Activated CD8-positive, alpha-beta memory T cell treated with anti-CD3 and anti-CD28 coated beads, Interleukin-2, amount 10 ng/mL, durations not matched to agents 7 days and 5 days (primary cell): ENCODE results near the gene SLC15A2. TPM values are rescaled to one million over a fixed set of nuclear protein-coding genes. Genes with fewer than 3 reads are reported as not detected.
"Not testable (repeated sequence)": the region's sequence is repeated elsewhere in the genome, so short reads cannot be mapped to it uniquely, and the experiment has no call there.

Experiments used
- ATAC-seq: fragments of 150-1000 bp; cut with Tn5 transposase; one replicate; pipeline ENCODE4 v1.10.0; 2021; ENCODE audit warnings: moderate library complexity
- CTCF ChIA-PET: fragments of 350-600 bp; sonication (Branson Sonifier 250); formaldehyde crosslinking; loops from one replicate; lab custom pipeline; 2021; ENCODE audit warnings: antibody characterized with exemption; lab: Charles Lee
- DNase-seq: peaks from one replicate; pipeline ENCODE4 v3.0.0-alpha.2; 2020
- H3K27ac Mint-ChIP-seq: one replicate; pipeline ENCODE4 v1.8.0; 2021; ENCODE audit warnings: mild to moderate bottlenecking, mixed read lengths
- H3K27me3 Mint-ChIP-seq: one replicate; pipeline ENCODE4 v1.8.0; 2021; ENCODE audit warnings: mixed read lengths
- H3K36me3 Mint-ChIP-seq: one replicate; pipeline ENCODE4 v1.8.0; 2021; ENCODE audit warnings: mild to moderate bottlenecking, mixed read lengths
- H3K4me1 Mint-ChIP-seq: one replicate; pipeline ENCODE4 v1.8.0; 2021; ENCODE audit warnings: mixed read lengths
- H3K4me3 Mint-ChIP-seq: one replicate; pipeline ENCODE4 v1.8.0; 2021; ENCODE audit warnings: mild to moderate bottlenecking, moderate library complexity, mixed read lengths
- H3K9me3 Mint-ChIP-seq: one replicate; pipeline ENCODE4 v1.8.0; 2022; ENCODE audit warnings: low read depth, mixed read lengths
- total RNA-seq, 2 experiments: library from RNA; stranded (reverse); gene quantifications; one replicate each; pipeline ENCODE4 v1.2.3, GENCODE V29; 2021

SLC15A2 gene
- total RNA-seq, 2 experiments from 2014 or later, result 2.4 to 4.8 TPM

DNA sequence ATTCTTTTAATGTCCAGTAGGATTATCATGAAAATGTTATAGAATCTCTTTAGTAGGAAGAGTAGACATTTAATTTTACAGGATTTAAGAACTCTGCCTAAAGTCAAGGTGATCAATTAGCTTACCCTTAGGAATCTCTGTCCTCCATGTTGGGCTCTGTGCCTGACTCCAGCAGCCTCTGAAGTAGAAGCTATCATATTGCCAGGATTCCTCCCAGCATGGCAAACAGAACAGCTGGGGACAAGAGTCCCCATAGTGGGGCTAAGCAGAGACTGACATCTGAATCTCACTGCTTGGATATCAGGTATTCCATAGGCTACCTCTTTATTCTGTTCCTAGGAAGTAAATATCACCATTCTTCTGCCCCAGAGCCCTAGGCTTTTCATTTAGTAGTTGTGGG is 1.5 kb downstream of the SLC15A2 start:
- Mint-ChIP-seq H3K4me1 (no peaks in the 10 kb centered on the region), H3K36me3 (peaks cover 24% of the 10 kb centered on the region), H3K27ac (no peak overlapping the region), H3K9me3 (no peaks in the 10 kb centered on the region), H3K27me3 (no peaks in the 10 kb centered on the region), H3K4me3 (no peak overlapping the region)
- no peak for ATAC-seq
- CTCF ChIA-PET, result interaction anchor here (0.9 kb wide), 1 partner anchor 13 kb away, joined by 3 read pairs; no protein-coding TSS in a partner anchor
- DNase-seq, result no peak

DNA sequence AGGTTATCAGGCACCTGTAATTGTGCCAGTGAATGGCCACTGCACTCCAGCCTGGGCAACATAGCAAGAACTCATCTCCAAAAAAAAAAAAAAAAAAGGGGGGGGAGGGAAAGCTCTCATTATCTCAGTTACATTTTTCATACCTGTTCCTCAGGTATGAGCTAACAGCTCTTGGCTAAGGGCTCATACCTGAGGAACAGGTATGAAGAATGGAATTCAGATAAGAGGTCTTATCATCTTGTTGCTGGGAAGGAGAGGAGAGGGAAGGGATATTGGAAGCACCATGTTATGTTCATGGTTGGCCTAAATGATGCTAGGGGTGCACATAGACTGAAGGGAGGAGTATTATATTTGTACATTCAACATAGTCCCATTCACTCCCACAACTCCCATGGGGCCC is 2.6 kb downstream of the SLC15A2 start:
- no peak overlapping the region for H3K4me3 Mint-ChIP-seq
- H3K27me3 Mint-ChIP-seq, result no peaks in the 10 kb centered on the region
- peaks cover 27% of the 10 kb centered on the region for H3K36me3 Mint-ChIP-seq
- H3K9me3 Mint-ChIP-seq, result no peaks in the 10 kb centered on the region
- no peak for ATAC-seq
- H3K4me1 Mint-ChIP-seq, result no peaks in the 10 kb centered on the region
- H3K27ac Mint-ChIP-seq, result no peak overlapping the region
- CTCF ChIA-PET, result no interaction called here
- no peak for DNase-seq

- no peaks in the 10 kb centered on the region for H3K4me1 Mint-ChIP-seq
- H3K27ac Mint-ChIP-seq, result no peak overlapping the region
- CTCF ChIA-PET, result no interaction called here
Measured at GRCh38 chr3:121897296-121897695, 3.1 kb downstream of the SLC15A2 start.

DNA sequence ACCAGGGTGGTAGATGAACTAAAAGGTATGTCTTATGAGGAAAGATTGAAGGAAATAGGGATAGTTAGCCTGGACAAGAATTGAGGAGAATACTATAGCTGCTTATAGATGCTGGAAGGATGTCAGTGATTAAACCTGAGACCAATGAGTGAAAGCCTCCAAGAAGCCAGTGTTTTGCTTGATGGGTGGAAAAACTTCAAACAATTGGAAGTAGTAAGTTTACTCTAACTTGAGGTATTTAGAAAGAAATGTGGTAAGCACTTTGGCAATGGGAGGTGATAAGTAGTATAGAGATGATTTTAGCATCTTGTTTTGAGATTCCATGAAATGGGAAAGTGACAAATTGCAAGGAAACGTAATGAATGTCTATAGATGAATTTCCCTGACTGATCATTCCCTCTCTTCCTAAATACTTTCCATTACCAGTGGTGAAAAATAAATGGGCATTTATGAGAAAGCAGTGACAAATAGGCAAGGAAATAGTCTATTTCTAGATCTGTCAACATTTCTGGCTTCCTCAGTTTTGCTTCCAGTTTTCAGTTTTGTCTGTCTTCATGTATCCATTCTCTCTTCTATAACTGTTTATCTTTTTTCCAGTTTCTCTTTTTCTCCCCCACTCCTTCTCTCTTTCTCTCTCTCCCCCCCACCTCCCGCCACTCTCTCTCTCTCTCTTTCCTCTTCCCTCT is 19.2 kb downstream of the SLC15A2 start:
- no peak for DNase-seq
- no peak overlapping the region for H3K4me3 Mint-ChIP-seq
- peaks cover 47% of the 10 kb centered on the region for H3K36me3 Mint-ChIP-seq
- H3K9me3 Mint-ChIP-seq, result peaks cover 2% of the 10 kb centered on the region
- ATAC-seq, result no peak
- no peaks in the 10 kb centered on the region for H3K27me3 Mint-ChIP-seq
- H3K27ac Mint-ChIP-seq, result no peak overlapping the region
- CTCF ChIA-PET, result no interaction called here
- H3K4me1 Mint-ChIP-seq, result no peaks in the 10 kb centered on the region

More at GRCh38 chr3:121897296-121897695, 3.1 kb downstream of the SLC15A2 start:
- Mint-ChIP-seq H3K4me3 (no peak overlapping the region), H3K36me3 (peaks cover 29% of the 10 kb centered on the region), H3K27me3 (no peaks in the 10 kb centered on the region), H3K9me3 (no peaks in the 10 kb centered on the region)
- ATAC-seq, result no peak
- DNase-seq, result no peak

- Mint-ChIP-seq H3K27ac (no peak overlapping the region), H3K4me1 (no peaks in the 10 kb centered on the region), H3K4me3 (no peak overlapping the region), H3K9me3 (no peaks in the 10 kb centered on the region), H3K27me3 (no peaks in the 10 kb centered on the region), H3K36me3 (peaks cover 46% of the 10 kb centered on the region)
- CTCF ChIA-PET, result interaction anchor here (1.1 kb wide), 1 partner anchor 32 kb away, joined by 3 read pairs; no protein-coding TSS in a partner anchor
- ATAC-seq, result no peak
- DNase-seq, result no peak
Measured at GRCh38 chr3:121914081-121914998, 20.1 kb downstream of the SLC15A2 start.

- Mint-ChIP-seq H3K27ac (no peak overlapping the region), H3K4me3 (no peak overlapping the region), H3K27me3 (no peaks in the 10 kb centered on the region), H3K36me3 (peaks cover 44% of the 10 kb centered on the region), H3K9me3 (no peaks in the 10 kb centered on the region), H3K4me1 (no peaks in the 10 kb centered on the region)
- DNase-seq, result no peak
- no peak for ATAC-seq
- CTCF ChIA-PET, result interaction anchor here (1.4 kb wide), 1 partner anchor 392 kb away, joined by 3 read pairs; no protein-coding TSS in a partner anchor
Measured at GRCh38 chr3:121916189-121916588, 22.0 kb downstream of the SLC15A2 start.

GRCh38 chr3:121918779-121919483 is 24.7 kb downstream of the SLC15A2 start:
- H3K27me3 Mint-ChIP-seq, result no peaks in the 10 kb centered on the region
- no peak overlapping the region for H3K4me3 Mint-ChIP-seq
- ATAC-seq, result no peak
- no peak overlapping the region for H3K27ac Mint-ChIP-seq
- H3K36me3 Mint-ChIP-seq, result peaks cover 41% of the 10 kb centered on the region
- CTCF ChIA-PET, result no interaction called here
- no peaks in the 10 kb centered on the region for H3K4me1 Mint-ChIP-seq
- H3K9me3 Mint-ChIP-seq, result no peaks in the 10 kb centered on the region
- DNase-seq, result no peak

DNA sequence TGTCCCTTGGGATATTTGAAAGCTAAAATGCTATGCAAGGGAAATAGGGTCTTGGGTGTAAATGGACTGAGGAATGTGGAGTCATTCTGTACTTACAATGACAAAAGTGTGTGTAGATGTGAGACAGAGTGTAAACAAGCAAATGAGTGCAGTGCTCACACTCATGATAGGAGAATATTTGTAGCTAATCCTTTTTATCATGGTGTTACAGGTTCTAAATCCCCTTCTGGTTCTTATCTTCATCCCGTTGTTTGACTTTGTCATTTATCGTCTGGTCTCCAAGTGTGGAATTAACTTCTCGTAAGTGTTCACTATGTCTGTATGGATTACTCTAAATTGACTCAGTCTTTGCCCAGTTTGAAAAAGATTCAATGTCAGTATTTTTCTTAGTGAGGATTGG is 30.5 kb downstream of the SLC15A2 start:
- Mint-ChIP-seq H3K4me3 (no peak overlapping the region), H3K27me3 (no peaks in the 10 kb centered on the region), H3K27ac (no peak overlapping the region), H3K4me1 (no peaks in the 10 kb centered on the region), H3K9me3 (no peaks in the 10 kb centered on the region), H3K36me3 (peaks cover 52% of the 10 kb centered on the region)
- DNase-seq (no peak), ATAC-seq (no peak)
- CTCF ChIA-PET, result interaction anchor here (1.0 kb wide), 1 partner anchor 379 kb away, joined by 3 read pairs; no protein-coding TSS in a partner anchor

DNA sequence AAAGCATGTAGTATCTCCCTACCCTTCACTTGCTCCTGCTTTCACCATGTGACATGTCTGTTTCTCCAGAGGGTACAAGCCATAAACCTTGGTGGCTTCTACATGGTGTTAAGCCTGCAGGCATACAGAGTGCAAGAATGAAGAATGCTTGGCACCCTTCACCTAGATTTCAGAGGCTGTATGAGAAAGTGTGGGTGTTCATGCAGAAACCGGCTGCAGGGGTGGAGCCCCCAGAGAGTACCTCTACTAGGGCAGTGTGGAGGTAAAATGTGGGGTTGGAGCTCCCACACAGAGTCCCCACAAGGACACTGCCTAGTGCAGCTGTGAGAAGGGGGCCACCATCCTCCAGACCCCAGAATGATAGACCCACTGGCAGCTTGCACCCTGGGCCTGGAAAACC is 32.2 kb downstream of the SLC15A2 start:
- CTCF ChIA-PET, result no interaction called here
- Mint-ChIP-seq H3K4me1 (no peaks in the 10 kb centered on the region), H3K9me3 (no peaks in the 10 kb centered on the region), H3K27me3 (no peaks in the 10 kb centered on the region), H3K4me3 (no peak overlapping the region), H3K36me3 (peaks cover 55% of the 10 kb centered on the region), H3K27ac (no peak overlapping the region)
- ATAC-seq, result no peak
- no peak for DNase-seq

DNA sequence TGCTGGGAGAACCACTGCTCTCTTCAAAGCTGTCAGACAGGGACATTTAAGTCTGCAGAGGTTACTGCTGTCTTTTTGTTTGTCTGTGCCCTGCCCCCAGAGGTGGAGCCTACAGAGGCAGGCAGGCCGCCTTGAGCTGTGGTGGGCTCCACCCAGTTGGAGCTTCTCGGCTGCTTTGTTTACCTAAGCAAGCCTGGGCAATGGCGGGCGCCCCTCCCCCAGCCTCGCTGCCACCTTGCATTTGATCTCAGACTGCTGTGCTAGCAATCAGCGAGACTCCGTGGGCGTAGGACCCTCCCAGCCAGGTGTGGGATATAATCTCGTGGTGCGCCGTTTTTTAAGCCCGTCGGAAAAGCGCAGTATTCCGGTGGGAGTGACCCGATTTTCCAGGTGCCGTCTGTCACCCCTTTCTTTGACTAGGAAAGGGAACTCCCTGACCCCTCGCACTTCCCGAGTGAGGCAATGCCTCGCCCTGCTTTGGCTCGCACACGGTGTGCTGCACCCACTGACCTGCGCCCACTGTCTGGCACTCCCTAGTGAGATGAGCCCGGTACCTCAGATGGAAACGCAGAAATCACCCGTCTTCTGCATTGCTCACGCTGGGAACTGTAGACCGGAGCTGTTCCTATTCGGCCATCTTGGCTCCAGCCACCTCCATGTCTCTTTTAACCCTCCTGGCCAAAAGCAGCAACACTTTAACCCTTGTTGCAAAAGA is 44.1 kb downstream of the SLC15A2 start:
- ATAC-seq, H3K9me3 Mint-ChIP-seq, DNase-seq, H3K4me1 Mint-ChIP-seq, H3K27ac Mint-ChIP-seq, H3K4me3 Mint-ChIP-seq, CTCF ChIA-PET, H3K27me3 Mint-ChIP-seq: not testable (repeated sequence)
- H3K36me3 Mint-ChIP-seq, result peaks cover 22% of the 10 kb centered on the region

GRCh38 chr3:121941592-121941991 is 47.4 kb downstream of the SLC15A2 start:
- DNase-seq (no peak), ATAC-seq (no peak)
- Mint-ChIP-seq H3K36me3 (peaks cover 18% of the 10 kb centered on the region), H3K4me1 (no peaks in the 10 kb centered on the region), H3K4me3 (no peak overlapping the region), H3K9me3 (no peaks in the 10 kb centered on the region), H3K27ac (no peak overlapping the region), H3K27me3 (no peaks in the 10 kb centered on the region)
- CTCF ChIA-PET, result no interaction called here

DNA sequence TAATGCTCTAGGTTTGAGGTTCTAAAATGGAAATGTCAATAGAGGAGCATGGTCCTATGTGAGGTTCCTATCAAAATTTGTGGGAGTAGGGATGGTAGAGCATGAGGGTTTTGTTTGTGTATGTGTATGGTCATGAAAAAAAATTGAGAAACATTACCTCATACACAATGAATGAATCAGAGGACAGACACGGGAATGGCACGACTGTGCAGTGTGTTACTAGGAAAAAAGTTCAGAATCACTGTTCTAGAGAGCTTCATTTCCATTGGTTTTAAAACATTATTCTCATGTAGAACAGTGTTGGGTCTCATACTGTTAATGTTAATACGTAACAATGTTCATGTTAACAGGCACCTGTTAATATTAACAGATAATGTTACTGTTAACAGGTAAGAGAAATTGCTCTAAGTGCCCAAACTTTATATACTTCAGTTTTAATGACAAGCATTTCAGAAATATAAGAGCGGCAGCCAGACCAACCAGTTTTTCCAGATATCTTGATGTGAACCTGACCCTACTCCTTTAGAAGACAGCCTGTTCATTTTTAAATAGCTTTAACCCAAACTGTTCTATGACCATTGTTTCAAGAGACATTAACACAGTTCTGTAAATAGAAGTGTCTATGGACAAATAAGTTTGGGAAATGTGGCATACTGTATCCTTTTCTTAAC is 48.0 kb downstream of the SLC15A2 start:
- no peaks in the 10 kb centered on the region for H3K9me3 Mint-ChIP-seq
- H3K4me3 Mint-ChIP-seq, result no peak overlapping the region
- H3K27ac Mint-ChIP-seq, result no peak overlapping the region
- no peaks in the 10 kb centered on the region for H3K4me1 Mint-ChIP-seq
- no peak for DNase-seq
- H3K27me3 Mint-ChIP-seq, result no peaks in the 10 kb centered on the region
- CTCF ChIA-PET, result no interaction called here
- no peak for ATAC-seq
- peaks cover 18% of the 10 kb centered on the region for H3K36me3 Mint-ChIP-seq
